G401 (cell line): ENCODE measurements around the gene HSPA12A. TPM values are rescaled to one million over a fixed set of nuclear protein-coding genes. Genes with fewer than 3 reads are reported as not detected.

ENCODE experiments used
- DNase-seq: peaks from one replicate; pipeline ENCODE4 v3.0.0-alpha.2; 2015; ENCODE audit warnings: low spot score
- in situ Hi-C: cut with HindIII; loops from 2 replicates; pipeline ENCODE4 v1.10.0; 2016; ENCODE audit warnings: low sequenced_read_pairs, mixed read lengths
- total RNA-seq: library from RNA; depleted of rRNA; stranded (reverse); fragments of >200 nt; shearing (Covaris generic); gene quantifications from 2 replicates; pipeline ENCODE4 v1.2.3, GENCODE V29; 2014

HSPA12A gene
- total RNA-seq, 1 experiment from 2014 or later = 0.47 TPM

DNA sequence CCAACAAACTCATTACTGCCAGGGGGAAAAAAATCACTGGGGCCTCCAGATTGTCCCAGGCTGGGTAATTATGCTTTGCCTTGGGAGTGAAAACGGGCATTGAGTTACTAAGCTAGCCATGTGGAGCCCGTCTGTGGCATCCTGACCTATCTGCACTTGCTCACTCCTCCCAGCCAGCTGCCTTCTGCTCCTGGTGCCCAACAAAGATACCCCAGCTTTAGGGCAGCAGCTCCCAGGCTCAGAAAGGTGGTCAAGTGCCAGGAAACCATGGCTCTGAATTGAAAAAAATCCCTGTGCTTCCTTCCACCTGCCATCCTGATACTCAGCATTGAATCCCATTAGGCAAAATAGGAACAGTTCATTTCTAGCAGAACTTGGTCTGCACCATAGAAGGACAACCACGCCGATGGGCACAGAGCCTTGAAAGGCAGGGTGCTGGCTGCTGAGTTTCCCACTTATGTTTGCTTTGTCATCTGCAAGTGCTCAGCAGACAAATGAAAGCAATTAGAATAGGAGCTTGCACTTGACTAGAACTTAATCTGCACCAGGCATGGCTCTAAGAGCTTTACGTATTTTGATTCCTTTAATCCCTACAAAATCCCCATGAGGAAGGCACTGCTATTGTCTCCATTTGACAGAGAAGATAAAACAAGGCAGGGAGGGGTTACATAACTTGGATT lies 42.8 kb downstream of the HSPA12A start:
- in situ Hi-C loops = no loop called here

DNA sequence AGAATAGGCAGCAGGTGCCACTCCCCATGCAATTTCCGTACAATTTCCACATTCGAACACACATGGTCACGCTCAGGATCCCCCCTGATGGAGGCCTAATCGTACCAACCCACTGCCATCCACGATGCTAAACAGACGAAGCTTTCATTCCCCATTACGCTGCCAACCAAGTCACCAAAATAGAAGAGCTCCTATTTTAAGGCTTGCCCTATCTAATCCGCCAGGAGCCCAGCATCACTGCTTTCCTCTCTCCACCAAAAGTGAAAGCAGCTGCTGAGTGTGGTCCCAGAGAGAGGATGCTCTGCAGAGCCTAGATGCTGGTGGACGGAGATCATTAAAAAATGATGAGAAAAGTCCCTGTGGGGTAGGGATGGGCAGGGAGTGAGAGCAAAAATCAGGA lies 43.3 kb downstream of the HSPA12A start:
- in situ Hi-C loops = no loop called here

More for the DNA sequence above, 42.8 kb downstream of the HSPA12A start:
- DNase-seq = no peak

DNA sequence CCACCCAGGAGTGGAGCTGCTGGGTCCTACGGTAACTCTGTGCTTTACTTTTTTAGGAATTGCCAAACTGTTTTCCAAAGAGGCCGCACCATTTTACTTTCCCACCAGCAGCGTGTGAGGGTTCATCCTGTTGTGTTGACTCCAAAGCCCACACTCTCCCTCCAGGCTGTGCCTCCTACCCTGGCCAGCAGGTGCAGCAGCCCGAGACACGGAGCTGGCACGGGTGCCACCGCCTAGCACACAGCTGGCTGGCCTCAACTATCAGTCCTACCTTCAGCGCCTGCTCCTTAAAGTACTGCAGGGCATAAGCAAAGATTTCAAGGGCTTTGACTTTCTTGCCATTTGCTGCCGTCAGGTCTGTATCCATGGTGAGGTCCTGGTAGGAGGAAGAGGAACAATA lies 44.0 kb downstream of the HSPA12A start:
- DNase-seq = no peak
- in situ Hi-C loops = no loop called here

More for the DNA sequence above, 43.3 kb downstream of the HSPA12A start:
- no peak for DNase-seq

DNA sequence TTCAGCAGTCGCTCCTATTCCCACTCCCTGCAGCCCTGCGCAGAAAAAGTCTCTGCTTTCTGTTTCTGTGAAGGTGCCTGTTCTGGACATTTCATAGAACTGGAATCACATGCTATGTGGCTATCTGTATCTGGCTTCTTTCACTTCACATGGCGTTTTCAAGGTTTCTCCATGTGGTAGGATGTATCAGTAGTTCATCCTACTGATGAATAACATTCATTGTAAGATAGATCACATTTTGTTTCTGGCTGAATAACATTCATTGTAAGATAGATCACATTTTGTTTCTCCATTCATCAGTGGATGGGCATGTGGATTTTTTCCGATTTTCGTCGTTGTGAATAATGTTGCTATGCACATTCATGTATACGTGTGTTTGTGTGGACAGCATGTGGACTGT lies 44.5 kb downstream of the HSPA12A start:
- in situ Hi-C loops = no loop called here
- no peak for DNase-seq

DNA sequence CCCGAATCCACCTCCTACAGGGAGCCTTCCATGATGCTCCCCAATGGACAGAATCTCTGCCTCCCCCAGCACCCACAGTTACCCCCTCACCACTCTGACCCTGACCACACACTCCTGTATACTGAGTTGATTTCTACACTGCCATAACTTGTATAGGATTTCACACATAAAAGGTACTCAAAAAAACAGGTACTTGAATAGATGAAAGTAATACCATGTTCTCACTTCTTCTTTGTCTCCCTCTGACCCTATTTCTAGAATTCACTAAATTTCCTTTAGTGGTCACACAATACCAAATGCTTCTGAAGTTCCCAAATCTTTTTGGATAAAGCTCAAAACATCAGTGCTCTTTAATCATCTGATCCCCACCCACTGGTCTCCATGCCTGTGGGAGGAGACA lies 45.4 kb downstream of the HSPA12A start:
- in situ Hi-C loops = no loop called here

DNA sequence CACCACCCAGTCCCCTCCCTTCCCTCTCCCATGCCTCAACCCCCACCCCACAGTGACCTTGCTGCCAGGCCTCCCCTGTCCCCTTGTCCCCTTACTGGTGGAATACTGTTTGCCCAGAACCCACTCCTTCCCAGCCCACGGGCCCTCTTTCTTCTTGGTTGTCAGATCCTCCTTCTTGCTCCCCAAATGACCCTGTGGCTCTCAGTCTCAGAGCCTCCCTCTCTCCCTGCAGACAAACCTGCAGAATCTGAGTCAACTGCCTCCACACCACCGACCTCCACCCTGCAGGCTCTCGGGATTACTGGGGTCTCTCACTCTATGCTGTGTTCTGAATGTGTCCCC lies 47.5 kb downstream of the HSPA12A start:
- in situ Hi-C loops = no loop called here

More for the DNA sequence above, 45.4 kb downstream of the HSPA12A start:
- DNase-seq = no peak

DNA sequence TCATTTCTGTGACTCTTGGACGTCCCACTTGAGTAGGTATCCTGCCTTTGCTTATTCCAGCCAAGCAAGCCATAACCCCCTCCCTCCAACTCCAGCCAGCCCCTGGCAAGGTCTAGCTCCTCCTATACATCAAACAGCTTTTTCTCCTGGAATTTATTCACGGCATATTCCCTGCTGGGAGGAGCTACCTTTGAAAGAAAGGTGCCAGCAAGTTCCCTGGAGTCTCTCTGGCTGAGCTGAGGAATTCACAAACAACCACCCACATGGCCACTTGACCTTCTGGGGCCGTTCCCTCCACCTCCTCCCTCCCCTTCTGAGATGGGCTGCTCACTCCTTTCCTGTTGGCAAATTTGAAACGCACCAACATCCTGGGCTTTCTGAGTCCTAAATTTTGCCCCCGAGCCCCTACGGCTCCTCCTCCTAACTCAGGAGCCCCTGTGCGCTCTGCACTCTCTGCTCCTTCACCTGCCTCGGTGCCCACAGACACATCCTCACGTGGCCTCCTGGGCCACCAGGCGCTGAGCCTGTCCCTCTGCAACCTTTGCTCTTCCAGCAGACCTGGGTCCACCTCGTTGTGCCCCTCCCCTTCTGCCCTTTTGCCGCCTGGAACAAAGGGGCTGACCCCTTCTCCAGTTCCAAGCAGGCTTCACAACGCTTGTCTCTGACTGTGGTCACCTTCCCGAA lies 48.0 kb downstream of the HSPA12A start:
- in situ Hi-C loops = no loop called here

More for the DNA sequence above, 47.5 kb downstream of the HSPA12A start:
- DNase-seq = no peak

DNA sequence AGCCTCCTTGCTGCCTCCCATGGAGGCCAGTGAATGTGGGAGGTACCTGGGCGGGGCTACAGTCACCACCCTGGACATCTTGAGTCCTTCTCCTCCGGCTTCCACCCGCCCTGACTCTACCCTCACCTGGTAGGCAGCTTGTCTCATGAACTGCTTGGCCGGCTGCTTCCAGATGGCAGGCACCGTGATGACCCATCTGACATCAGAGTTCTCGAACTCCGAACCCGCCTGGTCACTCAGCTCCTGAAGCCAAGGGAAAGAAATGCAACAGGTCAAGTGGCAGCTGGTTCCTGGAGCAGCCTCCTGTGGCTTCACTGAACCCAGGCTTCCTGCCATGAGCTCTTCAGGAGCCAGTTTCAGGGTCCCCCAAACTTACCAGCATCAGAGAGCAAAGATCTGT lies 50.1 kb downstream of the HSPA12A start:
- DNase-seq = no peak
- in situ Hi-C loops = no loop called here

More for the DNA sequence above, 48.0 kb downstream of the HSPA12A start:
- DNase-seq = no peak

DNA sequence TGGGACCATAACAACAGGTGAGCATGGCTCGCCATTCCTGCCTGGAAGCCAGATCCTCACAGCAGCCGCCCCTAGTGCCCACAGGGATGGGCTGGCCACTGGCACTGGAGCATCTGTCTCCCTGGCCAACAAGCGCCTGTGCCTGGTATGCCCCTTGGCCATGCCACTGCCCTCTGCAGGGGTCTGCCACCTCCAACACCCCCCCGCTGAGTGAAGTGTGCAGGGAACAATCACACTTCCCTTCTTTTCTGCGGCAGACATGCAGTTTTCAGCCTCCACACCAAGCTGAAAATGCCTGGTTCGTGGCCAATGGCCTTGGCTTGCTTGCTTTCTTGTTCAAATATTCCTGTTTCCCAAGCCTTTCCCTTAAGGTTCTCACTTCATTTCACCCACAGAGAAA lies 50.7 kb downstream of the HSPA12A start:
- DNase-seq = peak; percentile 16
- in situ Hi-C loops = no loop called here

DNA sequence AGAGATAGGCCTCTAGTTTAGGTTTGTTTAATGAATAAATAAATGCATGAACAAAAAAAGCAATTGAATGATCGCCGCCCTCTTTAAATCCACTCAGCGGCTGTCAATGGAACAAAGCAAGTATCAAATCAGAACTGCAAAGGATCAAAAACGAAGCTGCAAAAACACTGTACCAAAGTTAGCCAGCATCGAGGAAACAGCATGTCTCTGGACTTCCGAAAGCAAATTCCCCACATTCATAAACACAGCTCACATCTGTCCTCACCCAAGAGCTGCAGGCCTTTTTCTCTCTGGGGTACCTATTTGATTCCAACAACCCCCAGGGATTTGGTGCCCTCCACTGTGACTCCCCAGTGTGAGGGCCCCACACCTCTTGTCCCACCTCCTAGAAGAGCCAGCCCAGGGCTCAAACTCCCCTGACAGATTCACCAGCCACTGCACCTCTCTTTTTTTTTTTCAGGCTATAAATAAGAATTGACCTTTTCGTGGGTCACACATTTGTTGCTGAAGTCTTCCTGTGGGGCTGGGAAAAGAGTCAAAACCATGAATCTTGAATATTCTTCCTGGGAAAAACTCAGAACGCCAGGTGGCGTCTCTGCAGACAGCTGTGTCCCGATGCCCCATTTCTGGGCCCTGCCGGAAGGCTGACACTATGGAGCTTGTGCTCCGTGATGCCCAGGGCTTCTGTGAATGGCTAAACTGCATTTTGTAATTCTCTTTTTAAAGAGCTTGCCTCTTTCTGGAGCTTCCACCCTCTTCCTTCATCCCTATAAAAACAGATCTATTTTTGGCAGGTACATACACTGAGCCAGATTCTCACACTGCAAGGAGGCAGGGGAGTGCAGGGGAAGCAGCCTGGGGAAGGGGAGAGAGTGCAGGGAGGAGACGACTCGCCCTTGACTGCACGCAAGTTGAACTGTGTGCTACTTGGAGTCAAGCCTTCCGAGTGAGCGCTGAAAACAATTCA lies 51.7 kb downstream of the HSPA12A start:
- in situ Hi-C loops = no loop called here
- peak; percentile 12 for DNase-seq

DNA sequence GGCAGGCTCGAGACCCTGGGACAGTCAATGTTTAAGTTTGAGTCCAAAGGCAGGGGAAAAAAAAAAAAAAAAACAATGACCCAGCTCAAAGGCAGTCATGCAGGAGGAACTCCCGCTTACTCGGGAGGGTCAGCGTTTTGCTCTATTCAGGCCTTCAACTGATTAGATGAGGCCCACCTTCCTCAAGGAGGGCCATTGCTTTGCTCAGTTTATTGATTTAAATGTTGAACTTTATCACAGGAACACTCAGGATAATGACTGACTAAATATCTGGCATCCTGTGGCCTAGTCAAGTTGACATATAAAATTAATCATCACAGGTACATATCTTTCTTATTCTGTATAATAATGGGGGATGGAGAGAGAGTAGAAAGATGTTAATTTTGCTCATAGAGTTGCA lies 52.6 kb downstream of the HSPA12A start:
- in situ Hi-C loops = no loop called here
- DNase-seq = no peak

DNA sequence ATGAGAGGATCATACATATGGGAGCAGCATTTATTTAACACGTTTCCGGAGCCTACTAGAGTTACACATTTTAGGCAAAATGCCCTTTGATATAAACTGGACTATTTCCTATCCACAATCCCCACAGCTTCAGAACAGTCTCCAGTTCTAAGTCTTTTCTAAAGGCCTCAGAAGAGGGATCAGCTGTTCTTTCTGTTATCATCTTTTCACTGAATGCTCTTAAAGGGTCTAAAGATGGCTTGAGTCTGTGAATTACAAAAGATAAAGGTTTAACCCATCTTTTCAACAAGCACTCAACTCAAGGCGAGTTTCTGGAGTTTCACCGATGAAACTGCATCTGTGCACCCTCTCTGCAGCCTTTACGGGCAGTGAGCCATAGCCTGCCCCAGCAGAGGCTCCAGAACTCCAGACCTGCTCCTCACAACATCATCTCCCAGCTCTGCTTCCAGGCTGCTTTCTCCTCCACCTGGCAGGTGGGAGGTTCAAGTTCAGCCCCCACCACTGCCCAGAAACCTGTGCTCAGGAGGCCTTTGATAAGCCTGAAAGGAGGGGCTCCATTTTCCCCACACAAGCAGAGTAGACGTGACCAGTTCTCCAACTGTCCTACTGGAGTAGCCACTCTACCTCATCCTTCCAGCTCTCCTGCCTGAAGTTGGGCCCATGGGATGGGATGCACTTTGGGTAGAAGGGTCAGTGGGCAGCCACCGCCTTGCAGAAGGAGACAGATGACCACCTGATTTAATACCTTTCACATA lies 53.4 kb downstream of the HSPA12A start:
- in situ Hi-C loops = no loop called here

DNA sequence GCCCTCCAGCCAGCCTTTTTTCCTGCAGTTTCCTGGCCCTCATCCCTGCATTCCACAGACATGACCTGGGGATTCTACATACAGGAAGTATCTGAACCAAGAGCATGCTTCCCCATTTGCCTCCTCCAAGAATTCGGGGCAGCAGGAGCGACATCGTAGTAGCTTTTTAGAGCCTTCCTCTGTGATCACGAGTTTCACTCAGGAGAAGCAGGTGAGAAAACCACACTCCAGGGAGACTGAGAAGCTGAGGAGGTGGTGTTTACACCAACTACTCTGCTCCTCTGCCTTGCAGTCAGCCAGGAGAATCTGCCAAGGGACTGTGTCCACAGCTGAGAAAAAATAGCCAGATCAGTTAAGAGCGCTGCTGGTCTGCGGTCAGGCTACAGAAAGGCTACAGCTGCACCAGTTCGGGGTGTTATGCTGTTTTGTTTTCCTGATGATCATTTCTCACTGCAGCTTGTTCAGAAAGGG lies 54.1 kb downstream of the HSPA12A start:
- in situ Hi-C loops = no loop called here

More for the DNA sequence above, 53.4 kb downstream of the HSPA12A start:
- no peak for DNase-seq

DNA sequence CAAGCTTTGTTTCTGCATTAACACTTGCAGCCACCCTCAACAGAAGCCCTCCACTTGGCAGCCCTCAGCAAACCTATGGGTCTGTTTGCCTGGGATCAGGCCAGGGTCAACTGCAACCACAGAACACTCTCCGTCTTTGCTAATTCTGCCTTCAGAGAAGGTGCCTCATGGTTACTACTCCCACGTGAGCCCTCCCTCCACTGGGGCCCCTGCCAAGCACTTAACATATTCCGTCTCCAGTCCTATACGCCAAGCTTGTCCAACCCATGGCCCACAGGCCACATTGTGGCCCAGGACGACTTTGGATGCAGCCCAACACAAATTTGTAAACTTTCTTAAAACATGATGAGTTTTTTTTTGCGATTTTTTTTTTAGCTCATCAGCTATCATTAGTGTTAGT lies 54.7 kb downstream of the HSPA12A start:
- in situ Hi-C loops = no loop called here

More for the DNA sequence above, 54.1 kb downstream of the HSPA12A start:
- DNase-seq = no peak

DNA sequence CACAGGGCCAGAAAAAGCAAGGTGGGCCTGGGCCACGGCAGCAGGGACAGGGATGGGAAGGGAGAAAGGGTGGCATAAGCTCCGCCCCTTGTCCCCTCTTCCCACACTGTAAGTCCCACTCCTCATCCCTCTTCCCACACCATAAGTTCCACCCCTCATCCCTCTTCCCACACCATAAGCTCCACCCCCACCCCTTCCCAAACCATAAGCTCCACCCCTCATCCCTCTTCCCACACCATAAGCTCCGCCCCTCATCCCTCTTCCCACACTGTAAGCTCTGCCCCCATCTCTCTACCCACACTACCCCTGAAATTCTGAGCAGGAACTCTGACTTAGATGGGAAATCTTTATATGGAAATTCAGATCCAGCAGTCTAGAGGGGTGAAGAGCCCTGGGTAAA lies 55.7 kb downstream of the HSPA12A start:
- no peak for DNase-seq
- in situ Hi-C loops = no loop called here

More for the DNA sequence above, 54.7 kb downstream of the HSPA12A start:
- no peak for DNase-seq

DNA sequence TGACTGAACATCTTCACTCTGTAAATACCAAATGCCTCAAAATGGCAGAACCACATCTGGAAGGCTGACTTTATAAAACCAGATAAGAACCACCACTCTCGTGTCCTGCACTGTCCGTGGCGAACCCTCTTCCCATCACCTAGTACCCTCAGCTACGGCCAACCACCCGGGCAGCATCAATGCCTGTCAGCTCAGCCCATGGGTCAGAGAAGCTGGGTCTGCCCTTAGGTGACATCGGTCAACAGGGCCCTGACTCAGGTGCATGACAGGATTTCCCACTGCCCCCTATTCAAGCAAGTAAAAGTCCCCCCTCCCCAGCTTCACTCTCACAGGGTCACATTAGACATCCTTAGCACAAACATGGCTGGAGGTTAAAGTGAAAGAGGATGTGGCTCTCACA lies 56.6 kb downstream of the HSPA12A start:
- in situ Hi-C loops = no loop called here
- DNase-seq = no peak

DNA sequence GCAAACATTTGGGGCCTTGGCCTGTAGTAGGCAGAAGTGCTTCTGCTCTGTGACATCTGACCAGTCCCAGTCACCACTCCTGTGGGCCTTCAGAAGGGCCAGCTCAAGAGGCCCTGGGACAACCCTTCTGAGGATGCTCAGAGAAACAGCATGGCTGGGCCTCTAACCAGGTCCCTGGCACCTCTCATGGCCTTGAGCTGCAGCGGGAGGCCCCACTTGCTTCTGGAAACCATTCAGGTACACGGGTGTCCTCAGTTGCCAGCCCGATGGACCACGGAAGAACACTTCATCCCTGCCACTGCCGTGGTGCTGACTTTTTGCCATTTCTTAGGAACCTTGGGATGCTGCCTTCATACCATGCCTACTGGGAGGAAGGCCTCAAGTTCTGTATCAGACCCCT lies 57.6 kb downstream of the HSPA12A start:
- in situ Hi-C loops = no loop called here
- DNase-seq = no peak

DNA sequence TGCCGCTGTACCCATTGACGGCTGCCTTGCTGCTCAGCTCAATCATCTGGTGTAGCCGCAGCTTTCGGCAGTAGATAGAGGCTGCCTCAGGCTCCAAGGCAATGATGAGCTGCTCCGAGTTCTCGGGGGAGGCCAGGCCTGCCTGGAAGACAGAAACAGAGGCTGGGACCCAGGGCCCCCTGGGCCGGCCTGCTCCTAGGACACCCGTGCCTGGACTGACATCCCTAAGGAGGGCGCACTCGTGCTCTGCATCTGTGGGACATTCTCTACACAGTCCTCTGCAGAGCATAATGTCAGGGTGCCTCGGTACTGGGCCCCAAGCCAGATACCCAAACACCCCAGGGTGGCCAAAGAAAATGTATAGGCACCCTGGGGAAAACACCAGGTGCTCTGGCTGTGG lies 58.5 kb downstream of the HSPA12A start:
- in situ Hi-C loops = no loop called here
- no peak for DNase-seq

DNA sequence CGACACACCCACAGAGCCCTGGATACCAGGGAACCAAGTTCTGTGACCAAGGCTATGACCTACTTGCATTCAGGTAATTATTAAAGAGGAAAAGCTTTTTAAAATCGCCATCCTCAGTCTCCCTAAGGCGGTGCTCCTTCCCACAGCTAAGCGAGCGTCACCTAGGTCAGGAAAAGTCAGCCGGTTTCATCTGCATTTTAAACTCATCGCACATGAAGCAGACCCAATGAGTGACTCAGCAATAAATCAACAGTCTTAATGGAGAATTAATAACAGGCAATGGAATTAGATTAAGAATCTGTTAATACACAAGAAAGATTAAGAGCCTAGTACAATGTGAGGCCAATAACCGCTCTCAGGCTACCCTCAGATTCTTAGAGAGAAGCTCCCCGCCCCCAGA lies 59.2 kb downstream of the HSPA12A start:
- DNase-seq = no peak
- in situ Hi-C loops = no loop called here
